H9 (cell line): Measurements from ENCODE around the gene RPS6KA1. TPM values are rescaled to one million over a fixed set of nuclear protein-coding genes. Genes with fewer than 3 reads are reported as not detected.

Experiments used
- DNase-seq: peaks from one replicate; pipeline ENCODE4 v3.0.0-alpha.2; 2017
- H2AFZ ChIP-seq: one replicate; pipeline ENCODE4 v1.6.1; 2013; ENCODE audit warnings: mild to moderate bottlenecking, low read length, control low read depth, moderate library complexity
- H2AK5ac ChIP-seq: 2 replicates; pipeline ENCODE4 v1.6.1; 2013; ENCODE audit warnings: low read length, control low read depth, mixed read lengths; ENCODE audit not compliant: insufficient read length
- H2BK120ac ChIP-seq: one replicate; pipeline ENCODE4 v1.6.1; 2013; ENCODE audit warnings: low read depth, mild to moderate bottlenecking, low read length, control low read depth, inconsistent platforms; ENCODE audit not compliant: poor library complexity, severe bottlenecking
- H2BK12ac ChIP-seq: 2 replicates; pipeline ENCODE4 v1.6.1; 2013; ENCODE audit warnings: low read length, control low read depth, mixed read lengths, low read depth; ENCODE audit not compliant: insufficient read length
- H2BK15ac ChIP-seq: 2 replicates; pipeline ENCODE4 v1.6.1; 2013; ENCODE audit warnings: low read depth, low read length, control low read depth
- H2BK20ac ChIP-seq: one replicate; pipeline ENCODE4 v1.6.1; 2013; ENCODE audit warnings: low read depth, mild to moderate bottlenecking, low read length, control low read depth, inconsistent platforms; ENCODE audit not compliant: poor library complexity, severe bottlenecking
- H2BK5ac ChIP-seq: 2 replicates; pipeline ENCODE4 v1.6.1; 2013; ENCODE audit warnings: low read length, control low read depth, mixed read lengths; ENCODE audit not compliant: insufficient read length
- H3K14ac ChIP-seq: 2 replicates; pipeline ENCODE4 v1.6.1; 2013; ENCODE audit warnings: low read length, control low read depth; ENCODE audit not compliant: insufficient read depth
- H3K18ac ChIP-seq: 2 replicates; pipeline ENCODE4 v1.6.1; 2013; ENCODE audit warnings: low read depth, mild to moderate bottlenecking, mixed read lengths, low read length, control low read depth; ENCODE audit not compliant: insufficient read length
- H3K23ac ChIP-seq: 2 replicates; pipeline ENCODE4 v1.6.1; 2013; ENCODE audit warnings: low read length, control low read depth, mixed read lengths, low read depth; ENCODE audit not compliant: insufficient read length
- H3K23me2 ChIP-seq: 2 replicates; pipeline ENCODE4 v1.6.1; 2013; ENCODE audit warnings: low read depth, mild to moderate bottlenecking, mixed read lengths, low read length, control low read depth; ENCODE audit not compliant: insufficient read length, poor library complexity, severe bottlenecking
- H3K27ac ChIP-seq: 2 replicates; pipeline ENCODE4 v1.5.1; 2013; ENCODE audit warnings: low read length, control low read depth, mixed read lengths, low read depth; ENCODE audit not compliant: insufficient read length
- H3K27me3 ChIP-seq: 2 replicates; pipeline ENCODE4 v1.6.1; 2013; ENCODE audit warnings: low read length, control low read depth, inconsistent platforms; ENCODE audit not compliant: insufficient read depth
- H3K4ac ChIP-seq: 2 replicates; pipeline ENCODE4 v1.6.1; 2013; ENCODE audit warnings: low read depth, mild to moderate bottlenecking, control low read depth, inconsistent platforms, low read length, moderate library complexity
- H3K4me1 ChIP-seq: 2 replicates; pipeline ENCODE4 v1.6.1; 2013; ENCODE audit warnings: low read length, control low read depth, inconsistent platforms; ENCODE audit not compliant: insufficient read depth
- H3K4me2 ChIP-seq: 2 replicates; pipeline ENCODE4 v1.6.1; 2013; ENCODE audit warnings: low read length, control low read depth, mixed read lengths; ENCODE audit not compliant: insufficient read length, insufficient read depth
- H3K56ac ChIP-seq: 2 replicates; pipeline ENCODE4 v1.6.1; 2013; ENCODE audit warnings: low read depth, mild to moderate bottlenecking, mixed read lengths, low read length, control low read depth; ENCODE audit not compliant: insufficient read length
- H3K79me1 ChIP-seq: 2 replicates; pipeline ENCODE4 v1.6.1; 2013; ENCODE audit warnings: low read depth, mild to moderate bottlenecking, moderate library complexity, low read length, control low read depth, inconsistent platforms; ENCODE audit not compliant: insufficient read depth, poor library complexity, severe bottlenecking
- H3K79me2 ChIP-seq: 2 replicates; pipeline ENCODE4 v1.6.1; 2013; ENCODE audit warnings: low read length, control low read depth, inconsistent platforms; ENCODE audit not compliant: insufficient read depth
- H3K9ac ChIP-seq: 2 replicates; pipeline ENCODE4 v1.6.1; 2013; ENCODE audit warnings: low read length, control low read depth, mixed read lengths; ENCODE audit not compliant: insufficient read length; ENCODE audit errors: extremely low read depth
- H3K9me3 ChIP-seq: one replicate; pipeline ENCODE4 v1.6.1; 2013; ENCODE audit warnings: low read depth, low read length, inconsistent platforms; ENCODE audit not compliant: control insufficient read depth
- H3T11ph ChIP-seq: one replicate; pipeline ENCODE4 v1.6.1; 2013; ENCODE audit warnings: mild to moderate bottlenecking, low read length, control low read depth, inconsistent platforms
- H4K20me1 ChIP-seq: one replicate; pipeline ENCODE4 v1.6.1; 2013; ENCODE audit not compliant: control insufficient read depth, insufficient read length, insufficient read depth
- H4K5ac ChIP-seq: 2 replicates; pipeline ENCODE4 v1.6.1; 2013; ENCODE audit warnings: low read depth, mild to moderate bottlenecking, mixed read lengths, low read length, control low read depth; ENCODE audit not compliant: insufficient read length
- H4K8ac ChIP-seq: replicated peaks from 2 replicates; pipeline ENCODE4 v1.6.1; 2013; ENCODE audit warnings: low read length, control low read depth, mixed read lengths, low read depth; ENCODE audit not compliant: insufficient read length
- H4K91ac ChIP-seq: 2 replicates; pipeline ENCODE4 v1.6.1; 2013; ENCODE audit warnings: low read depth, mild to moderate bottlenecking, moderate library complexity, mixed read lengths, low read length, control low read depth; ENCODE audit not compliant: insufficient read length
- H3K27ac Mint-ChIP-seq, 3 experiments: 2 replicates in 2 of 3; 3 replicates in 1 of 3; pipeline ENCODE4 v1.8.0; 2020 to 2021; ENCODE audit warnings: mixed read lengths in 3 of 3, mild to moderate bottlenecking in 1 of 3, moderate library complexity in 1 of 3
- H3K27me3 Mint-ChIP-seq: 2 replicates; pipeline ENCODE4 v1.8.0; 2021; ENCODE audit warnings: low read depth, mild to moderate bottlenecking, moderate library complexity, mixed read lengths
- H3K36me3 Mint-ChIP-seq, 3 experiments: 2 replicates in 2 of 3; 3 replicates in 1 of 3; pipeline ENCODE4 v1.8.0; 2020 to 2021; ENCODE audit warnings: low read depth in 3 of 3, mixed read lengths in 3 of 3; ENCODE audit not compliant: insufficient read depth in 1 of 3
- H3K4me1 Mint-ChIP-seq, 2 experiments: 2 replicates each; pipeline ENCODE4 v1.8.0; 2020; ENCODE audit warnings: mixed read lengths in 2 of 2
- H3K4me3 Mint-ChIP-seq, 2 experiments: 2 replicates in 1 of 2; 3 replicates in 1 of 2; pipeline ENCODE4 v1.8.0; 2020 to 2021; ENCODE audit warnings: mild to moderate bottlenecking in 2 of 2, mixed read lengths in 2 of 2, moderate library complexity in 1 of 2
- H3K9me3 Mint-ChIP-seq, 2 experiments: 2 replicates in 1 of 2; 3 replicates in 1 of 2; pipeline ENCODE4 v1.8.0; 2020; ENCODE audit warnings: mild to moderate bottlenecking in 2 of 2, mixed read lengths in 2 of 2, moderate library complexity in 1 of 2
- WGBS: extraction: QIAGEN DNeasy Blood & Tissue Kit; methylation state at CpG from one replicate; pipeline ENCODE4 v1.1.7; 2013; ENCODE audit warnings: missing lambda C conversion rate, low lambda C conversion rate, mixed read lengths; ENCODE audit not compliant: insufficient read length; ENCODE audit errors: extremely low coverage; 5-methylcytosine and 5-hydroxymethylcytosine counted together
- total RNA-seq: library from RNA; stranded (reverse); gene quantifications from 2 replicates; pipeline ENCODE4 v1.2.1, GENCODE V29; 2021
- TF ChIP-seq, protein P1 (sequence below): fragments of 200-600 bp; sonication (generic); conservative IDR thresholded peaks from 3 replicates; pipeline ENCODE4 v1.8.0; 2021; ENCODE audit warnings: antibody characterized with exemption, mild to moderate bottlenecking

RPS6KA1 gene
- total RNA-seq, 1 experiment from 2014 or later, result 45.3 TPM

DNA sequence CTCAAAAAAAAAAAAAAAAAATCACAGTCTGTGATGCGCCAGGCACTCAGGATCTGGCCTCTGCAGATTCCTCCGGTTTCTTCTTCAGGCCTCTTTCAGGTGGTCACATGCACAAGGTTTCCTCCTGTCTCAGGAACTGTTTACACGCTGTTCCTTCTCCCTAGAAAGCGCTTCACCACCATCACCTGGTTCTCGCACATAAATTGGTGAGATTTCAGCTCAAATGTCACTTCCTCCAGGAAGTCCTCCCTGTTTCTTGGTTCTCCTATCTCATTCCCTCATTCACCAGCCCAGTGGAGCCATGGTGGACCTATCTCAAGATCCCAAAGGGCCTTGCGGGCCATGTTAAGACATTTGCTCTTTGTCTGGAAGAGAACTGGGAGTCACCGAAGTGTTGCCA, 30.7 kb upstream of the RPS6KA1 start:
- H3K27ac Mint-ChIP-seq, result no peak overlapping the region
- Histone ChIP-seq H3K9me3 (no peaks in the 10 kb centered on the region), H3K79me1 (no peaks in the 10 kb centered on the region), H4K5ac (no peak overlapping the region), H3K23ac (no peak overlapping the region), H2BK15ac (no peak overlapping the region), H3K27ac (no peak overlapping the region), H3K14ac (no peak overlapping the region), H4K91ac (no peak overlapping the region), H3K23me2 (peaks cover 6% of the 10 kb centered on the region), H4K8ac (no peak overlapping the region), H3K4ac (no peak overlapping the region), H3K4me1 (no peaks in the 10 kb centered on the region), H2BK120ac (no peak overlapping the region), H3T11ph (no peak overlapping the region), H2BK12ac (no peak overlapping the region), H2AK5ac (no peak overlapping the region), H2BK20ac (no peak overlapping the region), H3K56ac (no peak overlapping the region), H3K79me2 (no peaks in the 10 kb centered on the region), H3K27me3 (no peaks in the 10 kb centered on the region), H3K4me2 (no peak overlapping the region), H4K20me1 (no peaks in the 10 kb centered on the region), H3K18ac (no peak overlapping the region), H3K9ac (no peak overlapping the region), H2BK5ac (no peak overlapping the region), H2AFZ (no peak overlapping the region)
- no peaks in the 10 kb centered on the region; the same call in 1 of the 2 replicates for H3K27me3 Mint-ChIP-seq
- no peak for DNase-seq
- peaks cover 0 to 3% (median 0%) of the 10 kb centered on the region in 3 experiments; a peak in 1 of 7 replicates for H3K36me3 Mint-ChIP-seq
- H3K4me1 Mint-ChIP-seq, result peaks cover 0 to 6% of the 10 kb centered on the region in 2 experiments; a peak in 1 of 4 replicates
- no peak overlapping the region for H3K4me3 Mint-ChIP-seq
- TF ChIP-seq, protein P1, sequence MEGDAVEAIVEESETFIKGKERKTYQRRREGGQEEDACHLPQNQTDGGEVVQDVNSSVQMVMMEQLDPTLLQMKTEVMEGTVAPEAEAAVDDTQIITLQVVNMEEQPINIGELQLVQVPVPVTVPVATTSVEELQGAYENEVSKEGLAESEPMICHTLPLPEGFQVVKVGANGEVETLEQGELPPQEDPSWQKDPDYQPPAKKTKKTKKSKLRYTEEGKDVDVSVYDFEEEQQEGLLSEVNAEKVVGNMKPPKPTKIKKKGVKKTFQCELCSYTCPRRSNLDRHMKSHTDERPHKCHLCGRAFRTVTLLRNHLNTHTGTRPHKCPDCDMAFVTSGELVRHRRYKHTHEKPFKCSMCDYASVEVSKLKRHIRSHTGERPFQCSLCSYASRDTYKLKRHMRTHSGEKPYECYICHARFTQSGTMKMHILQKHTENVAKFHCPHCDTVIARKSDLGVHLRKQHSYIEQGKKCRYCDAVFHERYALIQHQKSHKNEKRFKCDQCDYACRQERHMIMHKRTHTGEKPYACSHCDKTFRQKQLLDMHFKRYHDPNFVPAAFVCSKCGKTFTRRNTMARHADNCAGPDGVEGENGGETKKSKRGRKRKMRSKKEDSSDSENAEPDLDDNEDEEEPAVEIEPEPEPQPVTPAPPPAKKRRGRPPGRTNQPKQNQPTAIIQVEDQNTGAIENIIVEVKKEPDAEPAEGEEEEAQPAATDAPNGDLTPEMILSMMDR, result no peak
- H3K9me3 Mint-ChIP-seq, result no peaks in the 10 kb centered on the region
- WGBS, result no CpG with 5 or more reads among the region's 7 CpGs
